Measurements from ENCODE around the gene SLCO3A1. TPM values are rescaled to one million over a fixed set of nuclear protein-coding genes. Genes with fewer than 3 reads are reported as not detected.

Gene SLCO3A1
- total and polyA plus RNA-seq, 12 donors = 1.8 to 26.6 (median 17.2) TPM

DNA sequence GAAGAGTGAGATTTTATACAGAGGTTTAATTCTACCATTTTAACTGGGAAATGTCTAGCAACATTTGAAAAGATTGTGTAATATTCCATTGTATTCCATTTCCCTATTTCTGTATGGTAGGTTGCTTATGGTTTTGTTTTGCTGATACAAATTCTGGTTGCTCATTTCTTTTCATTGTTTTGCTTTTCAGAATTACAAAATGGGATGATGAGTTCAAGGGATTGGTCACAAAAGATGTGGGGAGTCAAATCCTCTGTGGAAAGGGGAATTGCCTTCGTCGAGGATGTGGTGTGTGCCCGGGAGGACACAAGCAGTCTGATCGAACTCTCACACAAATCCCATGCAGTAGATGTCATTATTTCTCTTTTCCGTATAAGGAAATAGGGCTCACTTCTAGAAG, 18.3 kb downstream of the SLCO3A1 start:
- 77 to 89% (median 88%) methylated on average over 5 of the region's 5 CpGs for WGBS, 4 donors
- DNase-seq = no peak
- TF ChIP-seq, protein P1, sequence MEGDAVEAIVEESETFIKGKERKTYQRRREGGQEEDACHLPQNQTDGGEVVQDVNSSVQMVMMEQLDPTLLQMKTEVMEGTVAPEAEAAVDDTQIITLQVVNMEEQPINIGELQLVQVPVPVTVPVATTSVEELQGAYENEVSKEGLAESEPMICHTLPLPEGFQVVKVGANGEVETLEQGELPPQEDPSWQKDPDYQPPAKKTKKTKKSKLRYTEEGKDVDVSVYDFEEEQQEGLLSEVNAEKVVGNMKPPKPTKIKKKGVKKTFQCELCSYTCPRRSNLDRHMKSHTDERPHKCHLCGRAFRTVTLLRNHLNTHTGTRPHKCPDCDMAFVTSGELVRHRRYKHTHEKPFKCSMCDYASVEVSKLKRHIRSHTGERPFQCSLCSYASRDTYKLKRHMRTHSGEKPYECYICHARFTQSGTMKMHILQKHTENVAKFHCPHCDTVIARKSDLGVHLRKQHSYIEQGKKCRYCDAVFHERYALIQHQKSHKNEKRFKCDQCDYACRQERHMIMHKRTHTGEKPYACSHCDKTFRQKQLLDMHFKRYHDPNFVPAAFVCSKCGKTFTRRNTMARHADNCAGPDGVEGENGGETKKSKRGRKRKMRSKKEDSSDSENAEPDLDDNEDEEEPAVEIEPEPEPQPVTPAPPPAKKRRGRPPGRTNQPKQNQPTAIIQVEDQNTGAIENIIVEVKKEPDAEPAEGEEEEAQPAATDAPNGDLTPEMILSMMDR (IDR thresholded peaks at IDR 0.05) = no peak
- TF ChIP-seq POLR2A (IDR thresholded peaks at IDR 0.05) = no peak

DNA sequence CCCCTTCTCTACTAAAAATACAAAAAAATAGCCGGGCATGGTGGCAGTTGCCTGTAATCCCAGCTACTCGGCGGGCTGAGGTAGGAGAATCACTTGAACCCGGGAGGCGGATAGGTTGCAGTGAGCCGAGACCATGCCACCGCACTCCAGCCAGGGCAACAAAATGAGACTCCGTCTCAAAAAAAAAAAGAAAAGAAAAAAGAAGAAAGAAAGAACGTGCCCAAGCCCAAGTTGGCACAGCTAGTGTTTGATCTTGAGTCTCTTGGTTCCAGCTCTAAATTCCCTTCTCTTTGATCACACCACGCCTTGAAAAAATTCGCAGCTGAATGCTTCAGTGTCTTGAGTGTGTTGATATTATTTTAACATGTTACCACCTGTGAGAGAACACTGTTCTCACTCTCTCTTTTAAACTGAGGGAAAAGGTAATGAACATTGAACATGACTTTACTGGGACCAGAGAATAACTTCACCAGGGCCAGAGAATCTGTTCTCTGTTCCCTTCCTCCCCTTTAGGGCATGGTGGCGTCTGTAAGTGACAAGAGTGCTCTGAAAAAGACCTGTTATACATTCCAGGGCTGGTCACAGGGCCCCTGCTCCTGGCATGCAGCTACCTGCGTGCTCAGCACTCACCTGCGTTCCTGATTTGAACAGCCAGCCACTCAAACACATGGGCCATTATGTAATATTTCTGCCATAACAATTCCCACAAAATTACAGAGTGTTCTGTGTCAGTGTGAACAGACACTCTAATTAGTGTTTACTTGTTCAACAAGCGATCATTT, 19.0 kb downstream of the SLCO3A1 start:
- Histone ChIP-seq H3K27ac (no peak overlapping the region), H3K9me3 (replicated peaks in 1 of 3) (no peaks in the 10 kb centered on the region), H3K27me3 (no peaks in the 10 kb centered on the region), H3K36me3 (replicated peaks in 1 of 2) (no peaks in the 10 kb centered on the region), H3K4me3 (no peak overlapping the region), H3K4me1 (replicated peaks in 1 of 2) (peaks cover 0 to 9% of the 10 kb centered on the region in 2 donors)
- DNase-seq = no peak
- no peak for TF ChIP-seq POLR2A (IDR thresholded peaks at IDR 0.05)
- TF ChIP-seq, protein P1 (IDR thresholded peaks at IDR 0.05) = no peak
- intact Hi-C loops (cut with DNase I) = no loop called here
- 95 to 97% (median 97%) methylated on average over 15 of the region's 15 CpGs for WGBS, 4 donors

More for the DNA sequence above, 18.3 kb downstream of the SLCO3A1 start:
- no peaks in the 10 kb centered on the region for H3K9me3 ChIP-seq (replicated peaks in 1 of 3)
- peaks cover 5 to 16% of the 10 kb centered on the region in 2 donors for H3K4me1 ChIP-seq (replicated peaks in 1 of 2)
- H3K4me3 ChIP-seq = no peak overlapping the region
- intact Hi-C loops (cut with DNase I) = no loop called here
- no peaks in the 10 kb centered on the region for H3K36me3 ChIP-seq (replicated peaks in 1 of 2)
- no peaks in the 10 kb centered on the region for H3K27me3 ChIP-seq
- no peak overlapping the region for H3K27ac ChIP-seq

DNA sequence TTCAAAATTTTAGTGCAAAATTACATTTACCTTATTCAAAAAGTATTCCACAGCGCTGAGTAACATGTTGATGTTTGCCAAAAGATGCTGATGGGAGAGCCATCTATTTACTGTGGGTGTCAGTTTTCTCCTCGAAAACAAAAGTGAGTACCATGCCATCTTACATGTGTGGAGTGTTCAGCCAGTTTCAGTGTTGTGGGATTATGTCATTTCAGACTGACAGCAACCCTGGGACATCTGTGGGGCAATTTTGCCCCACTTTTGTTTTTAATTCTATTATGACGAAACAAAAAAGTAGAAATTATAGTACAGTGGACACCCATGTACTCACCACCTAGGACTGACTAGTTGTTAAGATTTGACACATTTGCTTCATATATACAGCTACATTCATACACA, 19.6 kb downstream of the SLCO3A1 start:
- Histone ChIP-seq H3K9me3 (replicated peaks in 1 of 3) (no peaks in the 10 kb centered on the region), H3K36me3 (replicated peaks in 1 of 2) (no peaks in the 10 kb centered on the region), H3K4me3 (no peak overlapping the region), H3K4me1 (replicated peaks in 1 of 2) (peaks cover 0 to 3% of the 10 kb centered on the region in 2 donors), H3K27me3 (no peaks in the 10 kb centered on the region), H3K27ac (no peak overlapping the region)
- TF ChIP-seq POLR2A (IDR thresholded peaks at IDR 0.05) = no peak
- TF ChIP-seq, protein P1 (IDR thresholded peaks at IDR 0.05) = no peak
- intact Hi-C loops (cut with DNase I) = no loop called here
- no peak for DNase-seq
- WGBS, 4 donors = 57 to 84% (median 63%) methylated on average over 3 of the region's 3 CpGs

DNA sequence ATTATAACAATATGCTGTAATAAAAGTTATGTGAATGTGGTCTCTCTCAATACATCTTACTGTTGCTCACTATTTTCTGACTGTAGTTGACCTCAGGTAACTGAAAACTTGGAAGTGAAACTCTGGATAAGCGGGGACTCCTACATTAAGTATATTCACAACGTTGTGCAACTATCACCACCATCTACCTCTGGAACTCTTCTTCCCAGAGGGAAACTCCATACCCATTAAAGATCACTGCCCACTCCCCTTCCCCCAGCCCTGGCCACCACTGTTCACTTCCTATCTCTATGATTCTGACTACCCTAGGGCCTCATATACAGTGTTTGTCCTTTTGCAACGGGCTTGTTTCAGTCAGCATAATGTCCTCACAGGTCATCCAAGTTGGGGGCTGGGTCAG, 20.7 kb downstream of the SLCO3A1 start:
- Histone ChIP-seq H3K36me3 (replicated peaks in 1 of 2) (no peaks in the 10 kb centered on the region), H3K4me3 (no peak overlapping the region), H3K27ac (no peak overlapping the region), H3K9me3 (replicated peaks in 1 of 3) (no peaks in the 10 kb centered on the region), H3K4me1 (replicated peaks in 1 of 2) (no peaks in the 10 kb centered on the region), H3K27me3 (no peaks in the 10 kb centered on the region)
- TF ChIP-seq, protein P1 (IDR thresholded peaks at IDR 0.05) = no peak
- TF ChIP-seq POLR2A (IDR thresholded peaks at IDR 0.05) = no peak
- intact Hi-C loops (cut with DNase I) = no loop called here
- 68 to 83% (median 73%) methylated on average over 3 of the region's 3 CpGs for WGBS, 4 donors
- DNase-seq = no peak

Measured in adrenal gland (tissue), 12 donors.